ENCODE data around the gene XRN1. TPM values are rescaled to one million over a fixed set of nuclear protein-coding genes. Genes with fewer than 3 reads are reported as not detected.
A peak's percentile ranks its signal among the peaks of the same experiment; 100 is the strongest.
"Not testable (repeated sequence)": the region's sequence is repeated elsewhere in the genome, so short reads cannot be mapped to it uniquely, and the experiment has no call there.

The XRN1 gene
- total RNA-seq, 2 experiments from 2014 or later = 64.4 to 82.7 TPM

- Mint-ChIP-seq H3K4me3 (no peak overlapping the region), H3K4me1 (no peaks in the 10 kb centered on the region), H3K36me3 (peaks cover 55% of the 10 kb centered on the region), H3K27me3 (no peaks in the 10 kb centered on the region), H3K9me3 (ENCODE audit: low read depth) (no peaks in the 10 kb centered on the region), H3K27ac (no peak overlapping the region)
- ATAC-seq = no peak
- no peak for DNase-seq
- CTCF ChIA-PET = no interaction called here
Measured at GRCh38 chr3:142353571-142353970, 94.3 kb downstream of the XRN1 start.

DNA sequence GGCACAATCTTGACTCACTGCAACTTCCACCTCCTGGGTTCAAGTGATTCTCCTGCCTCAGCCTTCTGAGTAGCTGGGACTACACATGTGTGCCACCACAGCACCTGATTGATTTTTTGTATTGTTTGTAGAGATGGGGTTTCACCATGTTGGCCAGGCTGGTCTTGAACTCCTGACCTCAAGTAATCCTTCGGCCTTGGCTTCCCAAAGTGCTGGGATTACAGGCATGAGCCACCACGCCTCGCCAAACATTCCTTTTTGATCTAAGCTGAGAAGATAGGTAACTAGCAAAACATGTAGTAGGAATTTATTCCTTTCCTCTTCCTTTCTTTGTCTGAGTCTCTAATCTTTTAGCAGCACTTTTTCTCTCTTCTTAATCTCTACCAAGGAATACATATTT, 95.1 kb downstream of the XRN1 start:
- H3K27ac Mint-ChIP-seq; H3K4me3 Mint-ChIP-seq; H3K4me1 Mint-ChIP-seq; DNase-seq; H3K27me3 Mint-ChIP-seq; H3K9me3 Mint-ChIP-seq (ENCODE audit: low read depth); ATAC-seq: not testable (repeated sequence)
- CTCF ChIA-PET = interaction anchor here (0.6 kb wide), 1 partner anchor 121 kb away, joined by 3 read pairs; no protein-coding TSS in a partner anchor
- H3K36me3 Mint-ChIP-seq = peaks cover 53% of the 10 kb centered on the region

- Mint-ChIP-seq H3K9me3 (ENCODE audit: low read depth) (no peaks in the 10 kb centered on the region), H3K36me3 (peaks cover 49% of the 10 kb centered on the region), H3K27me3 (no peaks in the 10 kb centered on the region), H3K4me1 (no peaks in the 10 kb centered on the region), H3K27ac (no peak overlapping the region), H3K4me3 (no peak overlapping the region)
- CTCF ChIA-PET = no interaction called here
- DNase-seq (no peak), ATAC-seq (no peak)
Measured at GRCh38 chr3:142348460-142348859, 99.4 kb downstream of the XRN1 start.

GRCh38 chr3:142337994-142338393, 109.8 kb downstream of the XRN1 start:
- Mint-ChIP-seq H3K9me3 (ENCODE audit: low read depth) (peaks cover 5% of the 10 kb centered on the region), H3K27me3 (no peaks in the 10 kb centered on the region), H3K27ac (no peak overlapping the region), H3K4me3 (no peak overlapping the region), H3K36me3 (peaks cover 64% of the 10 kb centered on the region), H3K4me1 (no peaks in the 10 kb centered on the region)
- CTCF ChIA-PET = no interaction called here
- ATAC-seq = no peak
- no peak for DNase-seq

- ATAC-seq (no peak), DNase-seq (no peak)
- H3K4me3 Mint-ChIP-seq = no peak overlapping the region
- no peaks in the 10 kb centered on the region for H3K9me3 Mint-ChIP-seq (ENCODE audit: low read depth)
- no peaks in the 10 kb centered on the region for H3K27me3 Mint-ChIP-seq
- peaks cover 49% of the 10 kb centered on the region for H3K36me3 Mint-ChIP-seq
- H3K4me1 Mint-ChIP-seq = no peaks in the 10 kb centered on the region
- CTCF ChIA-PET = no interaction called here
- no peak overlapping the region for H3K27ac Mint-ChIP-seq
Measured at GRCh38 chr3:142332390-142332789, 115.4 kb downstream of the XRN1 start.

GRCh38 chr3:142324275-142324953, 123.4 kb downstream of the XRN1 start:
- peaks cover 70% of the 10 kb centered on the region for H3K36me3 Mint-ChIP-seq
- H3K4me3 Mint-ChIP-seq; H3K27ac Mint-ChIP-seq; H3K4me1 Mint-ChIP-seq; CTCF ChIA-PET; H3K27me3 Mint-ChIP-seq; H3K9me3 Mint-ChIP-seq (ENCODE audit: low read depth); ATAC-seq; DNase-seq: not testable (repeated sequence)

GRCh38 chr3:142319912-142320311, 127.9 kb downstream of the XRN1 start:
- ATAC-seq (no peak), DNase-seq (no peak)
- Mint-ChIP-seq H3K4me1 (peaks cover 2% of the 10 kb centered on the region), H3K27ac (no peak overlapping the region), H3K27me3 (no peaks in the 10 kb centered on the region), H3K36me3 (peaks cover 53% of the 10 kb centered on the region), H3K4me3 (no peak overlapping the region), H3K9me3 (ENCODE audit: low read depth) (no peaks in the 10 kb centered on the region)
- CTCF ChIA-PET = no interaction called here

DNA sequence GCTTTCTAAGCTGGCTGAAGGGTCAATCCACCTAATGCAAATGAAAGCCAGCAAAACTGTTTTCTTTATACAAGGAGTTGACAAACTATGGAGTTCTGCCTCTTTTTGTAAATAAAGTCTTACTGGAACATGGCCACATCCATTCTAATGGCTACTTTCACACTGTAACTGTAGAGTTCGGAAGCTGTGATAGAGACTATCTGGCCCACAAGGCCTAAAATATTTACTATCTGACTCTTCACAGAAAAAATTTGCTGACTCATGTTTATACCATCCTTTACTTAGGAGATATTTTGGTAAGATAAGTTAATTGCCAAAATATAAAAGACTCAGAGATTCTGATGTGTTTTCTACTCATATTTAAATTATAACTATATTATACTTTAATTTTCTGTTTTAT, 128.7 kb downstream of the XRN1 start:
- H3K36me3 Mint-ChIP-seq = peaks cover 45% of the 10 kb centered on the region
- no peak for DNase-seq
- no peaks in the 10 kb centered on the region for H3K27me3 Mint-ChIP-seq
- H3K9me3 Mint-ChIP-seq (ENCODE audit: low read depth) = no peaks in the 10 kb centered on the region
- no peak for ATAC-seq
- H3K4me3 Mint-ChIP-seq = no peak overlapping the region
- no peak overlapping the region for H3K27ac Mint-ChIP-seq
- CTCF ChIA-PET = no interaction called here
- H3K4me1 Mint-ChIP-seq = peaks cover 2% of the 10 kb centered on the region

DNA sequence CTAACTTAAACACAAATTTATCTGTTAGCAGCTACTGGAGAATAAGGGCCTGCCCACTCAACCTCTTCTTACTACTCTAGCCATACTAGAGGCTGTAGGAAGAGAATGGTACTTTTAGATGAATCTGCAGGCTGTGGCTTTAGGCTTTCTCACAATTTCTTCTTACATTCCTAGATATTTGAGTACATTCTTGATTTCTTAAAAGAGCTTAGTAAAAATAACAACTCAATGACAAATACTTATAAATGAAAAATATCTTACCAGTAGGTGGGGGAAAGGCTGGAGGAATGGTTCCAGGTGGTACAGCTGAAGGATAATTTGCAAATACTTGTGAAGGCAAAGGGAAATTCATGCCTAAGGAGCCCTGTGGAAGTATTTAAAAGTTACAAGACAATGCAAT, 129.5 kb downstream of the XRN1 start:
- CTCF ChIA-PET = interaction anchor here (0.8 kb wide), 1 partner anchor 36 kb away, joined by 3 read pairs; no protein-coding TSS in a partner anchor
- Mint-ChIP-seq H3K9me3 (ENCODE audit: low read depth) (no peaks in the 10 kb centered on the region), H3K27ac (no peak overlapping the region), H3K4me3 (no peak overlapping the region), H3K27me3 (no peaks in the 10 kb centered on the region), H3K4me1 (peaks cover 2% of the 10 kb centered on the region), H3K36me3 (peaks cover 46% of the 10 kb centered on the region)
- DNase-seq (no peak), ATAC-seq (no peak)

DNA sequence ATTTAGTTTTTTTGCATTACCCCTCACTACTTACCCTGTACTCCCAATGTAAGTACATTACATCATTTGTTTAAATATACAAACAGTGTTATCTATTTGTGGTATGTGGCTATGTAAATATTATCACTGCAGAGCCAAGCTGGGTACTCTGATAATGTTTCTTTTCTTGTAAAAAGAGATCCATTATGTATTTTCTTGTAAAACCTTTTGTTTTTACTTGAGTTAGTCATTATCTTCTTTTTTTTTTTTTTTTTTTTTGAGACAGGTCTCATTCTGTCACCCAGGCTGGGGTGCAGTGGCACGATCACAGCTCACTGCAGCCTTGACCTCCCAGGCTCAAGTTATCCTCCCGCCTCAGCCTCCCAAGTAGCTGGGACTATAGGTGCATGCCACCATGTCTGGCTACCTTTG, 131.9 kb downstream of the XRN1 start:
- H3K27me3 Mint-ChIP-seq; ATAC-seq; H3K27ac Mint-ChIP-seq; H3K9me3 Mint-ChIP-seq (ENCODE audit: low read depth); DNase-seq; H3K4me3 Mint-ChIP-seq; H3K4me1 Mint-ChIP-seq; CTCF ChIA-PET: not testable (repeated sequence)
- peaks cover 53% of the 10 kb centered on the region for H3K36me3 Mint-ChIP-seq

DNA sequence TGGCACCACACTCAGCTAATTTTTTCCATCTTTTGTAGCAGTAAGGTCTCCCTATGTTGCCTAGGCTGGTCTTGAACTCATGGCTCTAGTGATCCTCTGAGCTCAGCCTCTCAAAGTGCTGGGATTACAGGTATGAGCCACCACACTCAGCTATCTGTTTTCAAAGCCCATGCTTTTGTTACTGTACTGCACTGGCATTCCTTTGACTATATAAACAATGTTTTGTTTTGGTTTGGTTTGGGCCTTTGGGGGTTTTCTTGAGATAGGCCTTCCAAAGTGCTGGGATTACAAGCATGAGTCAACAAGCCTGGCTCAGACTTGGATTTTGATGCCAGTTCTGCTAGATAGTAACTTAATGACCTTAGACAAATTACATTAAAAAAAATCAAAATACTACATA, 132.8 kb downstream of the XRN1 start:
- Mint-ChIP-seq H3K4me1 (no peaks in the 10 kb centered on the region), H3K27ac (no peak overlapping the region), H3K9me3 (ENCODE audit: low read depth) (no peaks in the 10 kb centered on the region), H3K4me3 (no peak overlapping the region), H3K27me3 (no peaks in the 10 kb centered on the region), H3K36me3 (peaks cover 53% of the 10 kb centered on the region)
- CTCF ChIA-PET = interaction anchor here (0.8 to 0.9 kb wide), 2 partner anchors 11 to 1601 kb away, joined by 3 to 4 read pairs; no protein-coding TSS in a partner anchor
- ATAC-seq (peak; percentile 9), DNase-seq (no peak)

DNA sequence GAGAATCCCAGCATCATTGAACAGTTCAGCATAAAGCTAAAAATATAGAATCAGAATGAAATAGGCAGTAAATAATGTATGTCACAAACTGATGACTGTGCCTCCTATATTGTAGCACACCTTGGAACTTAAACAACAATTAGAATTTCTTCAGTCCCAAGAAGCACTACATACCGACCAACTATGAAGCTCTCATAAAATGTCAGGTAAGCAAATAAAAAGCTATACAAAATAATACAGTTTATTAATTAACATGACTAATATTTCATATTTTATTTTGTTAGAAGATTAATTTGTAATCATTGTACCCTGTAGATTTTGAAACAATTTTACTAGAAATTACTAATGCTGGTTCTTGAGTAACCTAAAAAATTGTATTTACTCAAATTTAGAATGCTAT, 137.4 kb downstream of the XRN1 start:
- ATAC-seq (no peak), DNase-seq (no peak)
- no peak overlapping the region for H3K27ac Mint-ChIP-seq
- H3K36me3 Mint-ChIP-seq = peaks cover 57% of the 10 kb centered on the region
- H3K4me3 Mint-ChIP-seq = no peak overlapping the region
- H3K27me3 Mint-ChIP-seq = no peaks in the 10 kb centered on the region
- H3K9me3 Mint-ChIP-seq (ENCODE audit: low read depth) = no peaks in the 10 kb centered on the region
- CTCF ChIA-PET = no interaction called here
- no peaks in the 10 kb centered on the region for H3K4me1 Mint-ChIP-seq

GRCh38 chr3:142302847-142303246, 145.0 kb downstream of the XRN1 start:
- DNase-seq, H3K27ac Mint-ChIP-seq, H3K4me1 Mint-ChIP-seq, CTCF ChIA-PET, ATAC-seq, H3K27me3 Mint-ChIP-seq, H3K4me3 Mint-ChIP-seq: not testable (repeated sequence)
- Mint-ChIP-seq H3K9me3 (ENCODE audit: low read depth) (peaks cover 25% of the 10 kb centered on the region), H3K36me3 (peaks cover 72% of the 10 kb centered on the region)

GRCh38 chr3:142298626-142299025, 149.2 kb downstream of the XRN1 start:
- ATAC-seq (no peak), DNase-seq (no peak)
- H3K4me1 Mint-ChIP-seq = no peaks in the 10 kb centered on the region
- CTCF ChIA-PET = no interaction called here
- peaks cover 18% of the 10 kb centered on the region for H3K9me3 Mint-ChIP-seq (ENCODE audit: low read depth)
- no peak overlapping the region for H3K27ac Mint-ChIP-seq
- H3K27me3 Mint-ChIP-seq = no peaks in the 10 kb centered on the region
- peaks cover 42% of the 10 kb centered on the region for H3K36me3 Mint-ChIP-seq
- no peak overlapping the region for H3K4me3 Mint-ChIP-seq

Measured in activated CD8-positive, alpha-beta memory T cell treated with anti-CD3 and anti-CD28 coated beads, Interleukin-2, amount 10 ng/mL, durations not matched to agents 7 days and 5 days (primary cell).